Neural cell (in vitro differentiated cells): ENCODE measurements around the gene GPS1. TPM values are rescaled to one million over a fixed set of nuclear protein-coding genes. Genes with fewer than 3 reads are reported as not detected.

Experiments
- H2AFZ ChIP-seq: fragments of 200-600, 300-800 bp; sonication (generic), shearing (Covaris generic); 2 replicates; pipeline ENCODE4 v1.6.0; 2014; ENCODE audit warnings: low read depth, mild to moderate bottlenecking, antibody characterized with exemption, low read length, moderate library complexity
- H3F3A ChIP-seq: fragments of 200-600 bp; shearing (Covaris generic); 2 replicates; pipeline ENCODE4 v1.6.1; 2016; ENCODE audit warnings: mild to moderate bottlenecking, moderate library complexity, mixed read lengths, antibody characterized with exemption, low read length; ENCODE audit not compliant: insufficient read depth, poor library complexity, severe bottlenecking
- H3K27ac ChIP-seq: fragments of 200-600, 300-800 bp; sonication (generic), shearing (Covaris generic); 2 replicates; pipeline ENCODE4 v1.5.1; 2014; ENCODE audit warnings: mild to moderate bottlenecking, low read length, moderate library complexity
- H3K27me3 ChIP-seq: fragments of 300-800, 200-600 bp; sonication (generic), shearing (Covaris generic); 2 replicates; pipeline ENCODE4 v1.6.0; 2014; ENCODE audit warnings: mild to moderate bottlenecking, low read depth, low read length, moderate library complexity; ENCODE audit not compliant: insufficient read depth
- H3K36me3 ChIP-seq: fragments of 300-800, 200-600 bp; sonication (generic), shearing (Covaris generic); 2 replicates; pipeline ENCODE4 v1.5.1; 2014; ENCODE audit warnings: mild to moderate bottlenecking, antibody characterized with exemption, low read length, moderate library complexity; ENCODE audit not compliant: insufficient read depth
- H3K4me2 ChIP-seq: fragments of 300-800, 200-600 bp; sonication (generic), shearing (Covaris generic); 2 replicates; pipeline ENCODE4 v1.6.0; 2014; ENCODE audit warnings: mild to moderate bottlenecking, low read length
- H3K4me3 ChIP-seq: fragments of 300-800, 200-600 bp; sonication (generic), shearing (Covaris generic); 2 replicates; pipeline ENCODE4 v1.5.1; 2014; ENCODE audit warnings: mild to moderate bottlenecking, low read length, moderate library complexity
- H3K79me2 ChIP-seq: fragments of 200-600 bp; shearing (Covaris generic); replicated peaks from 2 replicates; pipeline ENCODE4 v1.6.0; 2014; ENCODE audit warnings: mild to moderate bottlenecking, low read length, moderate library complexity; ENCODE audit not compliant: insufficient read depth
- H3K9ac ChIP-seq: fragments of 300-800, 200-600 bp; sonication (generic), shearing (Covaris generic); 2 replicates; pipeline ENCODE4 v1.6.1; 2016; ENCODE audit warnings: mild to moderate bottlenecking, low read length, mixed read lengths
- H3K9me2 ChIP-seq: fragments of 200-600 bp; shearing (Covaris generic); 2 replicates; pipeline ENCODE4 v1.6.1; 2016; ENCODE audit warnings: mild to moderate bottlenecking, low read length, mixed read lengths; ENCODE audit not compliant: insufficient read depth
- H3K9me3 ChIP-seq: fragments of 200-600, 300-800 bp; sonication (generic), shearing (Covaris generic); 2 replicates; pipeline ENCODE4 v1.6.1; 2016; ENCODE audit warnings: mild to moderate bottlenecking, mixed run types, low read length, moderate library complexity, mixed read lengths
- H4K20me1 ChIP-seq: fragments of 200-600 bp; shearing (Covaris generic); 2 replicates; pipeline ENCODE4 v1.6.1; 2016; ENCODE audit warnings: mild to moderate bottlenecking, mixed run types; ENCODE audit not compliant: insufficient read depth
- EP300 ChIP-seq: fragments of 450-650 bp; conservative IDR thresholded peaks from 2 replicates; pipeline ENCODE4 v1.6.1; 2014; ENCODE audit warnings: antibody characterized with exemption, mild to moderate bottlenecking, moderate library complexity; ENCODE audit not compliant: poor library complexity, severe bottlenecking
- EZH2 ChIP-seq: fragments of 200-600, 300-800 bp; shearing (Covaris generic), sonication (generic); IDR thresholded peaks from 2 replicates; pipeline ENCODE4 v1.6.1; 2014; ENCODE audit warnings: antibody characterized with exemption, low read length, borderline replicate concordance, mild to moderate bottlenecking; ENCODE audit not compliant: insufficient read depth, poor library complexity, severe bottlenecking
- MXI1 ChIP-seq: fragments of 450-650 bp; conservative IDR thresholded peaks from 2 replicates; pipeline ENCODE4 v1.6.1; 2014; ENCODE audit warnings: antibody characterized with exemption, mild to moderate bottlenecking; ENCODE audit not compliant: poor library complexity, severe bottlenecking
- POLR2AphosphoS5 ChIP-seq: IDR thresholded peaks from 2 replicates; pipeline ENCODE4 v1.6.1; 2012
- RAD21 ChIP-seq: fragments of 450-650 bp; conservative IDR thresholded peaks from 2 replicates; pipeline ENCODE4 v1.6.1; 2014; ENCODE audit warnings: antibody characterized with exemption, mild to moderate bottlenecking, moderate library complexity
- SMC3 ChIP-seq: fragments of 450-650 bp; conservative IDR thresholded peaks from 2 replicates; pipeline ENCODE4 v1.6.1; 2014; ENCODE audit warnings: antibody characterized with exemption, mild to moderate bottlenecking, moderate library complexity; ENCODE audit not compliant: poor library complexity
- TAF1 ChIP-seq: IDR thresholded peaks from 2 replicates; pipeline ENCODE4 v1.6.1; 2012; ENCODE audit warnings: low read depth
- polyA plus RNA-seq: library from polyadenylated mRNA; depleted of rRNA; stranded (reverse); fragments of >200 nt; gene quantifications from 2 replicates; pipeline ENCODE4 v1.2.3, GENCODE V29; 2014
- TF ChIP-seq, protein P1 (sequence below): fragments of 450-650 bp; IDR thresholded peaks from 2 replicates; pipeline ENCODE4 v1.5.1; 2014; ENCODE audit warnings: antibody characterized with exemption, mild to moderate bottlenecking, moderate library complexity; ENCODE audit not compliant: poor library complexity, severe bottlenecking
- TF ChIP-seq, protein P2 (sequence below): IDR thresholded peaks from 2 replicates; pipeline ENCODE4 v1.6.1; 2012; ENCODE audit warnings: borderline replicate concordance

Gene GPS1
- polyA plus RNA-seq, 1 donor from 2014 or later = 170 TPM

DNA sequence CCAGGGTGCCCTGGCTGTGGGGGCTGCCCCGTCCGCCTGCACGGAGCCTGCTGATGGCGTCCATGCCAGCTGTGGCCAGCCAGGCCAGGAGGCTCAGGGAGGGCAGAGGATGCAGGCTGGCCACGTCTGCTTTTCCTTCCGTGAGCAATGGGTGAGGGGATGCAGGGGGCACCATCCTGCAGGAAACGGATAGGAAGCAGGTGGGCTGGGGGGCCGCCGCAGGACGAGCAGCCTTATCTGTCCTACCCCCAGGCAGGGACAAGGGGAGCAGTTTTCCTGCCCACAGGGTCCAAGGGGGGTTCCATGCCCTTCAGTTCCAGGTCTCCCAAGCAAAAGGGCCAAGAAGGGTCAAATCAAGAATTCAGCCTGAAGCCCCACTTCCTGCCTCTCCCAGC, 7.2 kb downstream of the GPS1 start:
- Histone ChIP-seq H3K27me3 (no peaks in the 10 kb centered on the region), H3K9me3 (no peaks in the 10 kb centered on the region), H3K36me3 (no peaks in the 10 kb centered on the region), H3K4me3 (no peak overlapping the region), H4K20me1 (no peaks in the 10 kb centered on the region), H2AFZ (no peak overlapping the region), H3K4me2 (no peak overlapping the region), H3K79me2 (no peaks in the 10 kb centered on the region), H3K27ac (no peak overlapping the region), H3K9me2 (no peaks in the 10 kb centered on the region), H3F3A (no peaks in the 10 kb centered on the region), H3K9ac (no peak overlapping the region)
- TF ChIP-seq TAF1 (no peak), SMC3 (no peak), RAD21 (no peak), EP300 (no peak), EZH2 (no peak), MXI1 (no peak), POLR2AphosphoS5 (no peak)
- TF ChIP-seq, protein P1, sequence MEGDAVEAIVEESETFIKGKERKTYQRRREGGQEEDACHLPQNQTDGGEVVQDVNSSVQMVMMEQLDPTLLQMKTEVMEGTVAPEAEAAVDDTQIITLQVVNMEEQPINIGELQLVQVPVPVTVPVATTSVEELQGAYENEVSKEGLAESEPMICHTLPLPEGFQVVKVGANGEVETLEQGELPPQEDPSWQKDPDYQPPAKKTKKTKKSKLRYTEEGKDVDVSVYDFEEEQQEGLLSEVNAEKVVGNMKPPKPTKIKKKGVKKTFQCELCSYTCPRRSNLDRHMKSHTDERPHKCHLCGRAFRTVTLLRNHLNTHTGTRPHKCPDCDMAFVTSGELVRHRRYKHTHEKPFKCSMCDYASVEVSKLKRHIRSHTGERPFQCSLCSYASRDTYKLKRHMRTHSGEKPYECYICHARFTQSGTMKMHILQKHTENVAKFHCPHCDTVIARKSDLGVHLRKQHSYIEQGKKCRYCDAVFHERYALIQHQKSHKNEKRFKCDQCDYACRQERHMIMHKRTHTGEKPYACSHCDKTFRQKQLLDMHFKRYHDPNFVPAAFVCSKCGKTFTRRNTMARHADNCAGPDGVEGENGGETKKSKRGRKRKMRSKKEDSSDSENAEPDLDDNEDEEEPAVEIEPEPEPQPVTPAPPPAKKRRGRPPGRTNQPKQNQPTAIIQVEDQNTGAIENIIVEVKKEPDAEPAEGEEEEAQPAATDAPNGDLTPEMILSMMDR = no peak
- TF ChIP-seq, protein P2, sequence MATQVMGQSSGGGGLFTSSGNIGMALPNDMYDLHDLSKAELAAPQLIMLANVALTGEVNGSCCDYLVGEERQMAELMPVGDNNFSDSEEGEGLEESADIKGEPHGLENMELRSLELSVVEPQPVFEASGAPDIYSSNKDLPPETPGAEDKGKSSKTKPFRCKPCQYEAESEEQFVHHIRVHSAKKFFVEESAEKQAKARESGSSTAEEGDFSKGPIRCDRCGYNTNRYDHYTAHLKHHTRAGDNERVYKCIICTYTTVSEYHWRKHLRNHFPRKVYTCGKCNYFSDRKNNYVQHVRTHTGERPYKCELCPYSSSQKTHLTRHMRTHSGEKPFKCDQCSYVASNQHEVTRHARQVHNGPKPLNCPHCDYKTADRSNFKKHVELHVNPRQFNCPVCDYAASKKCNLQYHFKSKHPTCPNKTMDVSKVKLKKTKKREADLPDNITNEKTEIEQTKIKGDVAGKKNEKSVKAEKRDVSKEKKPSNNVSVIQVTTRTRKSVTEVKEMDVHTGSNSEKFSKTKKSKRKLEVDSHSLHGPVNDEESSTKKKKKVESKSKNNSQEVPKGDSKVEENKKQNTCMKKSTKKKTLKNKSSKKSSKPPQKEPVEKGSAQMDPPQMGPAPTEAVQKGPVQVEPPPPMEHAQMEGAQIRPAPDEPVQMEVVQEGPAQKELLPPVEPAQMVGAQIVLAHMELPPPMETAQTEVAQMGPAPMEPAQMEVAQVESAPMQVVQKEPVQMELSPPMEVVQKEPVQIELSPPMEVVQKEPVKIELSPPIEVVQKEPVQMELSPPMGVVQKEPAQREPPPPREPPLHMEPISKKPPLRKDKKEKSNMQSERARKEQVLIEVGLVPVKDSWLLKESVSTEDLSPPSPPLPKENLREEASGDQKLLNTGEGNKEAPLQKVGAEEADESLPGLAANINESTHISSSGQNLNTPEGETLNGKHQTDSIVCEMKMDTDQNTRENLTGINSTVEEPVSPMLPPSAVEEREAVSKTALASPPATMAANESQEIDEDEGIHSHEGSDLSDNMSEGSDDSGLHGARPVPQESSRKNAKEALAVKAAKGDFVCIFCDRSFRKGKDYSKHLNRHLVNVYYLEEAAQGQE = no peak

DNA sequence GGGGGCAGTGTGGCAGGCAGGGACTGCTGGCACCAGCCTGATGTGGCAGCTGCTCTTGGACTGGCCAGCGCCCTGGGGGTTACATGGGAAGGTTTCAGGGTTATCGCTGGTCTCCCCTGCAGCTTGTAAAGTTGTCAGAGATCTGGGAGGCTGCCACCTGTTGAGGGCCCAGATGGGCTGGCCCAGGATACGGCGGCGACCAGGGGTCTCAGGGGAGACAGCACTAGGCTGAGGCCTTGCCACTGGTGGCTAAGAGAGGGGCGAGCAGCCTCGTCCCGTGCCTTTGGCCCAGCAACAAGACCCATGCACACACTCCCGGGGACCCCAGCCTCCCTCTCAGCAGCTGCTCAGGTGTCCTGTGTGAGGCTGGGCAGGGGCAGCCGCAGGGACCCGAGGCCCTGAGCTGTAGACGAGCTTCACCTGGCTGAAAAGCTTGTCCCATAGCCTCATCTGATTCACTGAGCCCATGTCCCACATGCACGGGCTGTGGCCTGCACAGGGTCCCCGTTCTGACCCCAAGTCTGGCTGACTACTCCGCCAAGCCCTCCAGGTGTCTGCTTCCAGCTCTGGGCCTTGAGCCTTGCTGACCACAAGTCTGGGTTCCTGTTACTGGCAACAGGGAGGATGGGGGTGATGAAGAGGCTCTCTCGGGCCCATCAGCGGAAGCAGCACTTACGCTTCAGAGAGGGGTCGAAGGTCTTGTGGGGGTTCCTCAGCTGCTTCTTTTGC, 7.7 kb downstream of the GPS1 start:
- H4K20me1 ChIP-seq = no peaks in the 10 kb centered on the region
- no peaks in the 10 kb centered on the region for H3F3A ChIP-seq
- no peak overlapping the region for H3K4me3 ChIP-seq
- H3K9ac ChIP-seq = no peak overlapping the region
- H3K4me2 ChIP-seq = no peak overlapping the region
- H2AFZ ChIP-seq = no peak overlapping the region
- TF ChIP-seq TAF1 = no peak
- TF ChIP-seq, protein P2 = no peak
- TF ChIP-seq MXI1 = no peak
- no peak for TF ChIP-seq EP300
- TF ChIP-seq, protein P1 = no peak
- TF ChIP-seq POLR2AphosphoS5 = no peak
- TF ChIP-seq RAD21 = no peak
- no peak for TF ChIP-seq EZH2
- TF ChIP-seq SMC3 = no peak
- H3K27ac ChIP-seq = no peak overlapping the region
- no peaks in the 10 kb centered on the region for H3K27me3 ChIP-seq
- H3K79me2 ChIP-seq = no peaks in the 10 kb centered on the region
- H3K9me2 ChIP-seq = no peaks in the 10 kb centered on the region
- no peaks in the 10 kb centered on the region for H3K36me3 ChIP-seq
- no peaks in the 10 kb centered on the region for H3K9me3 ChIP-seq
